GM12875 (cell line): ENCODE results near the gene HSD17B12.

Experiments used
- H3K4me3 ChIP-seq: one replicate; pipeline ENCODE4 v1.5.1; 2011; ENCODE audit warnings: low read depth, low read length, control low read depth
- CTCF ChIP-seq: IDR thresholded peaks from 2 replicates; pipeline ENCODE4 v1.5.1; 2011; ENCODE audit warnings: low read depth, mild to moderate bottlenecking, control low read depth, inconsistent platforms, low read length, moderate library complexity, borderline replicate concordance; ENCODE audit not compliant: insufficient read depth

HSD17B12 gene

GRCh38 chr11:43699870-43700269, 19.3 kb downstream of the HSD17B12 start:
- no peak for TF ChIP-seq CTCF
- H3K4me3 ChIP-seq: no peak overlapping the region

- TF ChIP-seq CTCF: no peak
- no peak overlapping the region for H3K4me3 ChIP-seq
Measured at GRCh38 chr11:43706631-43707030, 26.1 kb downstream of the HSD17B12 start.

DNA sequence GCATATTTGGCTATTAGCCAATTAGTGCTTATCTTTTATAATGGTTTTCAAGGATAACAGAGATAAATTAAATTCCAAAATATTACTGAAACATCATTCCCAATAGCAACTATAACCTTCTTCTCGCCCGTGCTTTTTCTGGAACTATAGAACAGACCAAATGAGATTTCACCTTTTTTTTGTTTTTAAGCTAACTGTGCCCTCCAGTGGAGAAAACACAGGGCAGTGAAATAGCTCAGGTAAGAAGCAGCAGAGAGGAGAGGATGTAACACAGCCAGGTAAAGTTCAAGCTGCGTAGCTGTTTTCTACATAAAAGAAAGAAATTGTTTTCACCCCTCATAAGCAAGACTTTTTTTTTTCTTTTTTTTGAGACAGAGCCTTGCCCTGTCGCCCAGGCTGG, 28.2 kb downstream of the HSD17B12 start:
- no peak overlapping the region for H3K4me3 ChIP-seq
- no peak for TF ChIP-seq CTCF

GRCh38 chr11:43709689-43710088, 29.2 kb downstream of the HSD17B12 start:
- H3K4me3 ChIP-seq: no peak overlapping the region
- TF ChIP-seq CTCF: no peak

GRCh38 chr11:43712676-43713075, 32.1 kb downstream of the HSD17B12 start:
- TF ChIP-seq CTCF: no peak
- H3K4me3 ChIP-seq: no peak overlapping the region

DNA sequence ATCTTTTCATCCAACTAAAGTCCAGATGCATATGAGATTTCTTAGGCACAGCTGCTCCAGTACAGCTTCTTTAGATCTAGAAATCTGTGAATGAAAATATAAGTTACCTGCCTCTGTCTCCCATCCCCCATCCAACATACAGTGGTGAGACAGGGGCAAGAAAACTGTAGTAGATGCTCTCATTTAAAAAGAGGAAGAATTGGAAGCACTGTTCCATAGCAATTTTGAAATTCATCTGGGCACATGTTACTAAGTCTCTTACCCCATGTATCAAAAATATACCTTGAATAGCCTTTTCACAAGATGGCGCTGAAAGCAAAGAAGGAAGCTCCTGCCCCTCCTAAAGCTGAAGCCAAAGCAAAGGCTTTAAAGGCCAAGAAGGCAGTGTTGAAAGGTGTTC, 37.8 kb downstream of the HSD17B12 start:
- H3K4me3 ChIP-seq: no peak overlapping the region
- TF ChIP-seq CTCF: no peak

DNA sequence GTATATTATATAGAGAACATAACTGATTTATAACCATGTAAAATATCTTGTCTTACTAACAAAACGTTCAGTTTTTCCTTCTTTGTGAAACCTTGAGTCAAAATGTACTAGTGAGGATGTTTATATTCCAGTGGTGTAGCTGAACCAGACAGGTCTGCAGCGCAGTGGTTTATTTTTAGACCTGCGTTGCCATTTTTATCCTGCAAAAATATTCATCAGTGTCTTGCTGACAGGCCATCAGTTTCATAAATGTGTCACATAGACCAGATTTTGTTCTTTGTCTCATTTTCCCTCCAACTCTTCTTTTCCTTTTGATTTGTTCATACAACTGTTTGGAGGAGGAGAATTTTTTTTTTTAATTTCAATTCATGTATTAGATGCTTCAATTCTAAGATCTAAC, 43.1 kb downstream of the HSD17B12 start:
- TF ChIP-seq CTCF: no peak
- H3K4me3 ChIP-seq: no peak overlapping the region
